Muscle of leg (tissue), 11 donors: ENCODE results near the gene UNC13B. TPM values are rescaled to one million over a fixed set of nuclear protein-coding genes. Genes with fewer than 3 reads are reported as not detected.
A peak's percentile ranks its signal among the peaks of the same experiment; 100 is the strongest.
"Not testable (repeated sequence)": the region's sequence is repeated elsewhere in the genome, so short reads cannot be mapped to it uniquely, and the experiment has no call there.

Experiments used
- DNase-seq: peaks from one replicate; pipeline ENCODE4 v3.0.0; 2013
- H3K27ac ChIP-seq: one replicate; pipeline ENCODE4 v1.5.1; 2013; ENCODE audit warnings: mild to moderate bottlenecking, low read length, control low read depth
- H3K27me3 ChIP-seq: one replicate; pipeline ENCODE4 v1.6.1; 2013; ENCODE audit warnings: low read length; ENCODE audit not compliant: control insufficient read depth, insufficient read depth
- H3K36me3 ChIP-seq: one replicate; pipeline ENCODE4 v1.6.1; 2013; ENCODE audit warnings: low read length; ENCODE audit not compliant: control insufficient read depth, insufficient read depth
- H3K4me1 ChIP-seq: one replicate; pipeline ENCODE4 v1.6.1; 2013; ENCODE audit warnings: low read length; ENCODE audit not compliant: control insufficient read depth, insufficient read depth
- H3K4me3 ChIP-seq: one replicate; pipeline ENCODE4 v1.5.1; 2013; ENCODE audit warnings: low read length, control low read depth
- H3K9me3 ChIP-seq: replicated peaks from 2 replicates; pipeline ENCODE4 v1.6.1; 2013; ENCODE audit warnings: low read depth, low read length; ENCODE audit not compliant: control insufficient read depth
- WGBS: methylation state at CpG from one replicate; pipeline ENCODE4 v1.1.5; 2013; ENCODE audit warnings: missing lambda C conversion rate; ENCODE audit not compliant: insufficient coverage; 5-methylcytosine and 5-hydroxymethylcytosine counted together
- polyA plus RNA-seq, 8 donors: library from polyadenylated mRNA; unstranded; fragments of 120-200 nt; gene quantifications; one replicate each; pipeline versions ENCODE4 v1.2.1 to v1.2.3, GENCODE V29; 2013; ENCODE audit warnings: inconsistent platforms in 1 of 8, low replicate concordance in 1 of 8; ENCODE audit not compliant: insufficient read length in 8 of 8, insufficient read depth in 1 of 8
- total RNA-seq: library from RNA; stranded (reverse); fragments of 120-200 nt; gene quantifications from one replicate; pipeline ENCODE4 v1.2.4, GENCODE V29; 2013

UNC13B gene
- total and polyA plus RNA-seq, 9 donors = 12.0 to 23.5 (median 15.5) TPM

DNA sequence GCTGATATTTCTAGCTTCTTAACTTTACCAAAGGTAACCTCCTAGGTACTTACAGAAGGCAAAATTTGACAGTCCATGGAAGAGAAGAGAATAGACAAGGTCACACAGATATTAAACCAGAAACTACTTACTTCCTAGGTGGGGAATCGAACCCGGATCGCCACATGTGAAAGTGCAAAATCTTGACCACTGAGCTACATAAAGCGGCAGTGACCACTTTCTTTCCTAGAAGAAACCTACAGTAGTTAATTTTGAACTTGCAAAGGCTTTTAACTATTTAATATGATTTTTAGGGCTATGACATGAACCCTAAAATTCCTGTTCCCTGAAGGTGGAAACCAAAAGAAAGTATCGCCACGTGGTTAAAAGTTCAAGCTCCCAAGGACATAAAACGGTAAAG, 25.8 kb upstream of the UNC13B start:
- peaks cover under 1% of the 10 kb centered on the region for H3K9me3 ChIP-seq
- H3K27me3 ChIP-seq = no peaks in the 10 kb centered on the region
- 73% methylated on average over 3 of the region's 7 CpGs for WGBS
- DNase-seq = no peak
- H3K36me3 ChIP-seq = no peaks in the 10 kb centered on the region
- no peaks in the 10 kb centered on the region for H3K4me1 ChIP-seq
- H3K4me3 ChIP-seq = no peak overlapping the region
- H3K27ac ChIP-seq = no peak overlapping the region

DNA sequence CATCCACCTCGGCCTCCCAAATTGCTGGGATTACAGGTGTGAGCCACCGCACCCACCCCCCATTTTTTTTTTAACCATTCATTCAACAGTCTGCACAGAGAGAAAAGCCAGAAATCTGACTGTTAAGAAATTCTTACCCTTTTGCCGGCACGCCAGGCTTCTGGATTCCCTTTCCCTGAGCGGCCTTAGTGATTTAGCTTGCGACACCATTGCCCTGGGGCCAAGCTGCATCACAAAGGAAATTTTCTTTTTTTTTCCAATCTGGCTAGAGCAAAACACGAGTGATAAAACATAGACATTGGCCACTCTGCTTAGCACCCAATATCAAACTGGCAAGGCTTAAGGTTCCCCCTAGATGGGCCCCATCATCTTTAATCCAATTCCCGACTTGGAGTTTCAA, 24.9 kb upstream of the UNC13B start:
- Histone ChIP-seq H3K36me3 (no peaks in the 10 kb centered on the region), H3K9me3 (peaks cover 6% of the 10 kb centered on the region), H3K27me3 (no peaks in the 10 kb centered on the region), H3K4me3 (no peak overlapping the region), H3K4me1 (no peaks in the 10 kb centered on the region), H3K27ac (no peak overlapping the region)
- WGBS = 76% methylated on average over 6 of the region's 8 CpGs
- DNase-seq = no peak

DNA sequence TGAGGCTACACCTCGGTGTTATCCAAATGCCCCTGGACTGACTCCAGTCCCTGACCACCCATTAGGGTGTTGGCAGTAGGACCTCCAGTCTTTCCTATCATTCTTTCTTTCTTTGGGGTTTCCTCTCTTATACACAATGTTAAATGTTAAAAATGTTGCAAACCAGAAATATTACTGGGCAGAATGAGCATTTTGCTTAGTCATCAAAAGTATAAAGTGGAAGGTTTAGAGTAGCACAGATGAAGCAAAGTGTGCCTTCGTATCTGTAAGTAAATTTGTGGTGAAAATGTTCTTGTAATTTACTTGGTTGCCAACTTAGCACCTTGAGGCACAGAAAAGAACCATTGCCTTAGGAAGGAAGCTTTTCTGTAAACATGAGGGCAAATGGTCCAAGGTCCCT, 21.7 kb upstream of the UNC13B start:
- no peaks in the 10 kb centered on the region for H3K36me3 ChIP-seq
- H3K27ac ChIP-seq = no peak overlapping the region
- 97% methylated on average over 2 of the region's 2 CpGs for WGBS
- no peak for DNase-seq
- no peaks in the 10 kb centered on the region for H3K27me3 ChIP-seq
- peaks cover 17% of the 10 kb centered on the region for H3K9me3 ChIP-seq
- no peaks in the 10 kb centered on the region for H3K4me1 ChIP-seq
- no peak overlapping the region for H3K4me3 ChIP-seq

DNA sequence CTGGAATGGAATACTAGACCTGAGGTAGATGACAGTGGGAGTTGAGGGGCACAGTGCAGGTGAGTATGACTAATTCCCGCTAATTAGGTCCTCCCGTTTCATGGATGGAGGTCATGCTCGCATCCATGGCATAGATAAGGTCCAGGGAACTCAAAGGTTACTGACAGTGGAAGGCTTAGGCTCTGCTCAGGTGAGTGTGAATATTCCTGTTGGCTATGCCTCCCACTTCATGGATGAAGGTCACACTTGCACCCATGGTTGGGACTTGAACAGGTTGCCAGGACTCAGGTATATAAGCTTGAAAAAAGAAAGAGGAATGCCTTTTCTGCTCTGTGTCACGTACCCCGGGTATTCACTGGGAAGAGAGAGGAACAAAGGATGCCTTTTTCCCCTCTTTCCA, 19.8 kb upstream of the UNC13B start:
- H3K27ac ChIP-seq = no peak overlapping the region
- peaks cover 17% of the 10 kb centered on the region for H3K9me3 ChIP-seq
- H3K36me3 ChIP-seq = no peaks in the 10 kb centered on the region
- no peaks in the 10 kb centered on the region for H3K27me3 ChIP-seq
- no peak overlapping the region for H3K4me3 ChIP-seq
- no peak for DNase-seq
- H3K4me1 ChIP-seq = no peaks in the 10 kb centered on the region
- WGBS = 57% methylated on average over 3 of the region's 5 CpGs

DNA sequence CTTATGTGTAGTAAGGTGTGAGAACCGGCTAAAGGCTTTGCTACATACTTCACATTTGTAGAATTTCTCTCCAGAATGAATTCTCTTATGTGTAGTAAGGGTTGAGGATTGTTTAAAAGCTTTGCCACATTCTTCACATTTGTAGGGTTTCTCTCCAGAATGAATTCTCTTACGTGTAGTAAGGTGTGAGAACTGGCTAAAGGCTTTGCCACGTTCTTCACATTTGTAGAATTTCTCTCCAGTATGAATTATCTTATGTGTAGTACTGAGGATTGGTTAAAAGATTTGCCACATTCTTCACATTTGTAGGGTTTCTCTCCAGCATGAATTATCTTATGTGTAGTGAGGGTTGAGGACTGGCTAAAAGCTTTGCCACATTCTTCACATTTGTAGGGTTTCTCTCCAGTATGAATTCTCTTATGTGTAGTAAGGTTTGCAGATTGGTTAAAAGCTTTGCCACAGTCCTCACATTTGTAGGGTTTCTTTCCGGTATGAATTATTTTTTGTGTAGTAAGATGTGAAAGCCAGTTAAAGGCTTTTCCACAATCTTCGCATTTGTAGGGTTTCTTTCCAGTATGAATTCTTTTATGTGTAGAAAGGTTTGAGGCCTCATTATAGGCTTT, 13.8 kb upstream of the UNC13B start:
- not testable (repeated sequence) for H3K27ac ChIP-seq, H3K36me3 ChIP-seq, H3K27me3 ChIP-seq, DNase-seq, H3K4me3 ChIP-seq, H3K9me3 ChIP-seq, H3K4me1 ChIP-seq
- WGBS = no CpG with 5 or more reads among the region's 5 CpGs

DNA sequence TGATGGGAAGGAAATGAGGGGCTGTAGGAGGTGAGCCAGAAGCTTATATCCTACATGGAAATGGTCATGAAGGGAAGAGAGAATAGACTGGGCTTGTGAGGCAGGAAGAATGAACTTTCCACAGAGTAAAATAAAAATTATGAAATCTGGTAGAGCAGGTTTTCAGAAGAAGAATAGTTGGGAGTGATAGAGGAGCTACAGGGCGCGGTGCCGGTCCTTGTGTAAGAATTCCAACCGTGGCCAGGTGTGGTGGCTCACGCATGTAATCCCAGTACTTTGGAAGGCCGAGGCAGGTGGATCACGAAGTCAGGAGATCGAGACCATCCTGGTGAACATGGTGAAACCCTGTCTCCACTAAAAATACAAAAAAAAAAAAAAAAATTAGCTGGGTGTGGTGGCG, 8.9 kb upstream of the UNC13B start:
- no peaks in the 10 kb centered on the region for H3K4me1 ChIP-seq
- no peak overlapping the region for H3K27ac ChIP-seq
- no peaks in the 10 kb centered on the region for H3K36me3 ChIP-seq
- H3K4me3 ChIP-seq = no peak overlapping the region
- 96% methylated on average over 5 of the region's 9 CpGs for WGBS
- H3K9me3 ChIP-seq = no peaks in the 10 kb centered on the region
- DNase-seq = no peak
- no peaks in the 10 kb centered on the region for H3K27me3 ChIP-seq

DNA sequence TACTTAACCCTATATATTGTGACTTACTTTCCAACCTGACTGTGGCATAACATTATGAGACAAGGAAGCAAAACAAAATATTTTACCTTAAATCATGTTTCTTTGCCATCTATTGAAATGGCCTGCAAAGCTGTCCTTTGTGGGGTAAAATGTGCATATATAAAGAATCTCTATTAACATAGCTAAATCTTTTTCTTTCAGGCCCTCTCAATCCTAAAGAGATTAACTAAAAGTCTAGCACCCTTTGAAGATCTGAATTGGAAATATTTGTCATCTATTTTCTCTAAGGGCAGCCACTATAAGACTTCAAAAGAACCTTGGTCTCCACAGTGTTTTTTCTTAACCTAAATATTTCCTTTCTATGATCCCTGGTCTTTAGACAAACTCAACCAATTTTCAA, 5.0 kb upstream of the UNC13B start:
- Histone ChIP-seq H3K27ac (no peak overlapping the region), H3K27me3 (no peaks in the 10 kb centered on the region), H3K4me3 (no peak overlapping the region), H3K4me1 (peaks cover 3% of the 10 kb centered on the region), H3K9me3 (no peaks in the 10 kb centered on the region), H3K36me3 (no peaks in the 10 kb centered on the region)
- DNase-seq = no peak

DNA sequence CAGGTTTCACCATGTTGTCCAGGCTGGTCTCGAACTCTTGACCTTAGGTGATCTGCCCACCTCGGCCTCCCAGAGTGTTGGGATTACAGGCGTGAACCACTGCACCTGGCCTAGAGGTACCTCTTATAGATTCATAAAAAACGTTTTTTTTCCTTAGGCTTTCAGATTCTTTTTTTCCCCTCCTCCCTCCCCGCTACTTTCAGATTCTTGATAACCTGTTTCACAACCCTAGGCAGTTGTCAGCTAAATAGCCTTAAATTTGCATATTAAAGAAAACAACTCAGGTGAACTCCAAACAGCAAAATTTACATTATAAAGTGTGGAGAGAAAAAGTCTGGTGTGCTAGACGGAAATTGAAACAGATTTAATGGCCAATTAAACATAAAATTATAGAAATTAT, 4.0 kb upstream of the UNC13B start:
- not testable (repeated sequence) for H3K9me3 ChIP-seq, H3K27ac ChIP-seq, DNase-seq, H3K36me3 ChIP-seq, H3K27me3 ChIP-seq, H3K4me3 ChIP-seq, H3K4me1 ChIP-seq
- 65% methylated on average over 3 of the region's 6 CpGs for WGBS

DNA sequence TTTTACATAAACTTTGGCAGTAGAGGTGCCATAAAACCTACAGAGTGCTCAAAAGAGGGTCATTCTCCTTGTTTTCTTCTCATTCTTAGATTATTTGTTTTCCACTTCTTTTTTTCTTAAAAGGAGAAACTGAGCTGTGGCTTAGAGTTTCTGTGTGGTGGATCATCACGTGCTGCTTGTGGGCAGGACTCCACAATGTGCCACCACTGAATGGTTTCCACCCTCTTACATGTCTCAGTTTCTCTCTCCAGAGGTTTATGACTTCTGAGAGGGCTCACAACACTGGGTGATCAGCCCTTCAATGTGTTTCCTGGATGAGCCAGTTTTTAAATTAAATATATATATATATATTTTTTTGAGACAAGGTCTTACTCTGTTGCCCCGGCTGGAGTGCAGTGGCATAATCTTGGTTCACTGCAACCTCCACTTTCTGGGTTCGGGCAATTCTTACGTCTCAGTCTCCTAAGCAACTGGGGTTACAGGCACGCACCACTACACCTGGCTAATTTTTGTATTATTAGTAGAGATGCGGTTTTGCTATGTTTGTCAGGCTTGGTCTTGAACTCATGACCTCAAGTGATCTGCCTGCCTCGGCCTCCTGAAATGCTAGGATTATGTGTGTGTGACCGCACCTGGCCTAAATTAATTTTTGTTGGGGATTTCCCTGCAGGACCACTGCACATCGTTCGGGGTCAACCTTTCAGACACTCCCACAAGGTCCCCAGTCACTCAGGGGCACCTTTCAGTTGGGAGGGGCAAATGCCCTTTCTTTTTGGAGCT, 3.1 kb upstream of the UNC13B start:
- Histone ChIP-seq H3K36me3 (no peaks in the 10 kb centered on the region), H3K27me3 (peaks cover 4% of the 10 kb centered on the region), H3K27ac (no peak overlapping the region), H3K4me3 (no peak overlapping the region), H3K4me1 (peaks cover 5% of the 10 kb centered on the region), H3K9me3 (no peaks in the 10 kb centered on the region)
- DNase-seq = no peak
- 67% methylated on average over 1 of the region's 10 CpGs for WGBS

DNA sequence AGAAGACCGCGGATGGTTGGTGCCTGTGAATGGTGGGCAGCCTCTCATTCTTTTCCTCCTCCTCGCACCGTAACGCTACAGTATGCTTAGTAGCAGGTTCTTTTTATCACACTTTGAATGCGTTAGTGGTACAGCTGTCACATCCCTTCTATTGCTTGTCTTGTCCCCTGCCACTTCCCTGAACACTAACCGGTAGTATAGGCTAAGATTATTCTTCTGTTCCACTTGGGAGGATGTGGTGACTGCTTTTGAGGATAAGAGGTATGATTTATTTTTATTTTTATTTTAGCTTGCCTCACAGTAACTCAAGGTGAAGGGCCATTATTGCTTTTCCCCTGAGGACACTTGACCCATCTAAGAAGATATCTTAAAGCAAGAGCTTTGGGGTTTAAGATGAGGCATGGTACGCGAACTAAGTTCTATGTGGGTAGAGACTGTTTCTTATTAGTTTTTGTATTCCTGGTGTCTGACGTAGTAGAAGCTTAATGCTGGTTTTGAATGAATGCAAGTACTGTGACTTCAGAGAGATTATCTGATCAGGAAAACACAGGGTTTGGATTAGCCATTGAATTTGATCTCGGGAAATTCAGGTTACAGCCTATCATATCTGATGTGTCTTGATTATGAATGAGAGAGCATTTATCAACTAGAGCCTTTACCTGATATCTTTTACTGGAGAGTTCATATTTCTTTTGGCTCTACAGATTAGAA, 951 bp downstream of the UNC13B start:
- Histone ChIP-seq H3K36me3 (no peaks in the 10 kb centered on the region), H3K9me3 (no peaks in the 10 kb centered on the region), H3K27ac (peak overlapping the region; percentile 90), H3K4me3 (peak overlapping the region; percentile 75), H3K27me3 (peaks cover 4% of the 10 kb centered on the region), H3K4me1 (peaks cover 5% of the 10 kb centered on the region)
- 50% methylated on average over 3 of the region's 11 CpGs for WGBS
- no peak for DNase-seq
